ENCODE measurements around the gene MRPL34. TPM values are rescaled to one million over a fixed set of nuclear protein-coding genes. Genes with fewer than 3 reads are reported as not detected.
A peak's percentile ranks its signal among the peaks of the same experiment; 100 is the strongest.
"Not testable (repeated sequence)": the region's sequence is repeated elsewhere in the genome, so short reads cannot be mapped to it uniquely, and the experiment has no call there.

The MRPL34 gene
- total and polyA plus RNA-seq, 2 experiments from 2014 or later, result 23.0 to 78.8 TPM

DNA sequence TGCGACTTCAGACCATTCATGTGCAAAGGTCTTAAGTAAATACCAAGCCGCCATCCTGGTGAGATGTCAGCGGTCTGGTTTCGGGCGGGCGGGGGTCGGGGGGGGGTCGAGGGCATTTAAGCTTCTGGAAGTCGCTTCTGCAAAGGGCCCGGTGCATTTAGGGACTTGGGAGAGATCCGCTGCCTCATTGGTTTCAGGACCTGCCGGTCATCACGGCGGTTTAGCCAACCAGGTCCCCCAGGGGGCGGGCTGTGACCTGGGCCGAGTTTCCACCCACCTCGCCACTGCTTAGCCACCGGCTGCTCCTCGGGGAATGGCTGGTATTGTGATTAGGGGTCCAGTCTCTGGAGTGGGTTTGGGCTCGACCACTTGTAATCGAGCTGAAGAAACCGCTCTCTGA is 16.2 kb upstream of the MRPL34 start:
- no peak overlapping the region for H3K9ac ChIP-seq
- TF ChIP-seq EZH2phosphoT487 (IDR thresholded peaks at IDR 0.05; ENCODE audit: insufficient read depth, low read depth), result no peak
- no peak overlapping the region for H2AFZ ChIP-seq
- H3K4me1 ChIP-seq (ENCODE audit: insufficient read depth), result no peaks in the 10 kb centered on the region
- H3K27ac ChIP-seq, result no peak overlapping the region
- H3K79me2 ChIP-seq (ENCODE audit: insufficient read depth), result no peaks in the 10 kb centered on the region
- DNase-seq, result peak; percentile 85
- H3K27me3 ChIP-seq (replicated peaks; ENCODE audit: insufficient read depth), result no peaks in the 10 kb centered on the region
- no peaks in the 10 kb centered on the region for H3F3A ChIP-seq (ENCODE audit: insufficient read depth)
- no peaks in the 10 kb centered on the region for H4K20me1 ChIP-seq (ENCODE audit: insufficient read depth)
- H3K4me3 ChIP-seq, result no peak overlapping the region
- H3K9me2 ChIP-seq (ENCODE audit: insufficient read depth), result no peaks in the 10 kb centered on the region
- no peak overlapping the region for H3K4me2 ChIP-seq (ENCODE audit: unreplicated experiment)
- no peaks in the 10 kb centered on the region for H3K36me3 ChIP-seq (ENCODE audit: low read depth)
- in situ Hi-C loops (cut with MboI), result no loop called here
- WGBS, 2 experiments (ENCODE audit: low coverage in 1 of 2, low lambda C conversion rate in 2 of 2, missing lambda C conversion rate in 2 of 2), result 15 to 29% methylated on average over 12 to 22 of the region's 22 CpGs
- H3K9me3 ChIP-seq (ENCODE audit: low read depth), result no peaks in the 10 kb centered on the region

DNA sequence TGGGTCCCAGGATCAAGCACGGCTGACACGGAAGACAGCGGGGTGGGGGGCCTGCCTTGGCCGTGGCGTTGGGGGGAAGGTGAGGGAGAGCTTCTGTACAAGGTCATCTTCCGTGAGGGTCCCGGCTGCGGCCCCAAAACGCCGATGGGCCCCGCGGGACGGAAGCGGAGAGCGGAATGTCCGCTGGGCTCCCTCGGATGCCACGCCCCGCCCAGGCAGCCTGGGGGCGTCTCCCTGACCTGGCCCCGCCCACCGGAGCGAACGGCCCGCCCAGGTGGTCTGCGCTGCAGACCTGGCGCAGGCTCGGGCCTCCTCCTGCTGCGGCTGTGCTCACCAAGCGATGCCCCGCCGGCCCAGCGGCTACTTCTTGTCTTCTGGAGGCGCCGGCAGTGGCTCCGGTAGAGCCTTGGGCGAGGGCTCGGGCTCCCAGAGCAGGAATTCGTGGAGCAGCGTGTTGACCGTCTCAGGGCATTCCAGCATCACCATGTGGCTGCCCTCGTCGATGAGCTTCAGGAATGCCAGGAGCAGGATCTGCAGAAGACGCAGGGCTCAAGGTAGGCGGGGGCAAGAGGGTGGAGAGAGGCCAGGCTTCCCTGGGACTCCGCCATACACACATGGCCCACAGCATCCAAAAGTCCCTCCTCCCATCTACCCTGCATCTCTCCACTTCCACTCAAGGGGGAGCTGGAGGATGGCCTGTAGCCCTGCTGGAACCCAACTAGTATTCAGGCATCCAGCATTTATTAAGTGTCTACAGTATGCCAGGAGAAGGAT is 13.2 kb upstream of the MRPL34 start:
- H3K9ac ChIP-seq, result peak overlapping the region; percentile 64
- H4K20me1 ChIP-seq (ENCODE audit: insufficient read depth), result no peaks in the 10 kb centered on the region
- no peaks in the 10 kb centered on the region for H3K27me3 ChIP-seq (replicated peaks; ENCODE audit: insufficient read depth)
- 7 to 11% methylated on average over 22 to 35 of the region's 46 CpGs for WGBS, 2 experiments (ENCODE audit: low coverage in 1 of 2, low lambda C conversion rate in 2 of 2, missing lambda C conversion rate in 2 of 2)
- in situ Hi-C loops (cut with MboI), result no loop called here
- peak overlapping the region; percentile 83 for H3K4me2 ChIP-seq (ENCODE audit: unreplicated experiment)
- peak overlapping the region; percentile 83 for H3K4me3 ChIP-seq
- H2AFZ ChIP-seq, result peak overlapping the region; percentile 99
- H3K36me3 ChIP-seq (ENCODE audit: low read depth), result no peaks in the 10 kb centered on the region
- H3K9me2 ChIP-seq (ENCODE audit: insufficient read depth), result no peaks in the 10 kb centered on the region
- H3F3A ChIP-seq (ENCODE audit: insufficient read depth), result peaks cover 6% of the 10 kb centered on the region; the same call in 1 of the 2 replicates
- no peak for TF ChIP-seq EZH2phosphoT487 (IDR thresholded peaks at IDR 0.05; ENCODE audit: insufficient read depth, low read depth)
- no peak for TF ChIP-seq EZH2 (IDR thresholded peaks at IDR 0.05; ENCODE audit: insufficient read depth, poor library complexity, severe bottlenecking)
- H3K79me2 ChIP-seq (ENCODE audit: insufficient read depth), result no peaks in the 10 kb centered on the region
- H3K9me3 ChIP-seq (ENCODE audit: low read depth), result no peaks in the 10 kb centered on the region
- peak overlapping the region; percentile 37 for H3K27ac ChIP-seq
- no peaks in the 10 kb centered on the region for H3K4me1 ChIP-seq (ENCODE audit: insufficient read depth)
- peak; percentile 92 for DNase-seq

DNA sequence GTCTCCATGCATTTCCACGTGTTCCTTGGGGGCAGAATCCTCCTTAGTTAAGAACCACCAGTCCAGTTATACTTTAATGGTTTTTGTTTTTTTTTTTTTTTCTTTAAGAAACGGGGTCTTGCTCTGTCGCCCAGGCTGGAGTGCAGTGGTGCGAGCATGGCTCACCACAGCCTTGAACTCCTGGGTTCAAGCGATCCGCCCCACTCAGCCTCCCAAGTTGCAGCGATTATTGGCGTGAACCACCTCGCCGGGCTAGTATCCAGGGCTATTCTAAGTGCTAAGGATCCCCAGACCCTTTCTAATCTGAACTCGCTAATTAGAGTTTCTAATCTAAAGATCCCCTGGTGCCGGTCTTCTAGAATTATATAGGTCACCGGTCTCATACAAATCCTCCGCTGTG is 12.1 kb upstream of the MRPL34 start:
- no peak for DNase-seq
- Histone ChIP-seq H3K27me3 (replicated peaks; ENCODE audit: insufficient read depth) (no peaks in the 10 kb centered on the region), H3K4me1 (ENCODE audit: insufficient read depth) (no peaks in the 10 kb centered on the region), H3K79me2 (ENCODE audit: insufficient read depth) (no peaks in the 10 kb centered on the region), H2AFZ (no peak overlapping the region), H3K9me2 (ENCODE audit: insufficient read depth) (no peaks in the 10 kb centered on the region), H3K9ac (no peak overlapping the region), H3K27ac (no peak overlapping the region), H3K36me3 (ENCODE audit: low read depth) (no peaks in the 10 kb centered on the region), H3K9me3 (ENCODE audit: low read depth) (no peaks in the 10 kb centered on the region), H4K20me1 (ENCODE audit: insufficient read depth) (no peaks in the 10 kb centered on the region), H3K4me3 (no peak overlapping the region), H3K4me2 (ENCODE audit: unreplicated experiment) (no peak overlapping the region), H3F3A (ENCODE audit: insufficient read depth) (peaks cover 6% of the 10 kb centered on the region; the same call in 1 of the 2 replicates)
- in situ Hi-C loops (cut with MboI), result no loop called here
- 92 to 93% methylated on average over 13 to 14 of the region's 14 CpGs for WGBS, 2 experiments (ENCODE audit: low coverage in 1 of 2, low lambda C conversion rate in 2 of 2, missing lambda C conversion rate in 2 of 2)
- TF ChIP-seq EZH2phosphoT487 (IDR thresholded peaks at IDR 0.05; ENCODE audit: insufficient read depth, low read depth) (no peak), EZH2 (IDR thresholded peaks at IDR 0.05; ENCODE audit: insufficient read depth, poor library complexity, severe bottlenecking) (no peak)

DNA sequence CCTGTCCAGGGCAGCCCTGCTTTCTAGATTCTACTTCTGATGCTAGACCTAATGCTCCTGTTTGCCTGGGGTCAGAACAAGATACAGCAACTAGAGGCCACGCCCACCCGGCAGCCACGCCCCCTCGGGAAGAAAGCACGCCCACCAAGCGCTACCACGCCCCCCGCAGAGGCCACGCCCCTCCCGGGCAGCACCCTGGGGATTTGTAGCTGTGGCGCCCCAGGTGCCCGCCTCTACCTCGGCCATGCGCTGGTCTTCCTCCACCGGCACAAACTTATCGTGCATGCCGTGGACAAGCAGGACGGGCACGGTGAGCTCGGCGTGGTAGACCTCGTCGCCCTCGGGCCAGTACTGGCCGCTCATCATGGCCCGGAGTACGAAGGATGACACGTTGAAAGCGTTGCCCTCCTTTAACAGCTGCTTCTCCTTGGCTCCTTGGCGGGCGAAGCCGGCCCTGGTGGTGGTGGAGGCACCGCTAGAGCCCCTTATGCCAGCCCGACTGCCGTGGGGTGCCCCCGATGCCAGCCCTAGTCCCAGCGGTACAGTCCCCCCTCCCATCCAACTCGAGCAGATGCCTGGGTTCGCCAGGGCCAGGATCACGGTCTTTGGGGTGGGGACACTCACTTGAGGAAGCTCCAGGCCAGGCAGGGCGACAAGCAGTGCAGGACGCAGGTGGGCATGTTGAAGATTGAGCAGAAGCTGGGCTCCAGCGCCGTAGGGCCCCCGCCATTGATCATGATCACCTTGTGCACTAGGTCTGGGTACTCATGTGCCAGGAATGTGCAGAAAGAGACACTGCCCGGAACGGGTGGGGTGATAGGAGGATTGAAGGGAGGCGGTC is 11.4 kb upstream of the MRPL34 start:
- no peaks in the 10 kb centered on the region for H3K27me3 ChIP-seq (replicated peaks; ENCODE audit: insufficient read depth)
- H3K4me2 ChIP-seq (ENCODE audit: unreplicated experiment), result no peak overlapping the region
- H3K36me3 ChIP-seq (ENCODE audit: low read depth), result no peaks in the 10 kb centered on the region
- TF ChIP-seq EZH2phosphoT487 (IDR thresholded peaks at IDR 0.05; ENCODE audit: insufficient read depth, low read depth), result no peak
- TF ChIP-seq EZH2 (IDR thresholded peaks at IDR 0.05; ENCODE audit: insufficient read depth, poor library complexity, severe bottlenecking), result no peak
- H3K9me2 ChIP-seq (ENCODE audit: insufficient read depth), result no peaks in the 10 kb centered on the region
- H3K9ac ChIP-seq, result no peak overlapping the region
- WGBS, 2 experiments (ENCODE audit: low coverage in 1 of 2, low lambda C conversion rate in 2 of 2, missing lambda C conversion rate in 2 of 2), result 77 to 94% methylated on average over 33 to 48 of the region's 48 CpGs
- in situ Hi-C loops (cut with MboI), result no loop called here
- no peaks in the 10 kb centered on the region for H3K79me2 ChIP-seq (ENCODE audit: insufficient read depth)
- H3K9me3 ChIP-seq (ENCODE audit: low read depth), result no peaks in the 10 kb centered on the region
- H3K4me3 ChIP-seq, result no peak overlapping the region
- peak; percentile 49 for DNase-seq
- H2AFZ ChIP-seq, result no peak overlapping the region
- peaks cover 6% of the 10 kb centered on the region; the same call in 1 of the 2 replicates for H3F3A ChIP-seq (ENCODE audit: insufficient read depth)
- no peaks in the 10 kb centered on the region for H4K20me1 ChIP-seq (ENCODE audit: insufficient read depth)
- no peak overlapping the region for H3K27ac ChIP-seq
- H3K4me1 ChIP-seq (ENCODE audit: insufficient read depth), result no peaks in the 10 kb centered on the region

DNA sequence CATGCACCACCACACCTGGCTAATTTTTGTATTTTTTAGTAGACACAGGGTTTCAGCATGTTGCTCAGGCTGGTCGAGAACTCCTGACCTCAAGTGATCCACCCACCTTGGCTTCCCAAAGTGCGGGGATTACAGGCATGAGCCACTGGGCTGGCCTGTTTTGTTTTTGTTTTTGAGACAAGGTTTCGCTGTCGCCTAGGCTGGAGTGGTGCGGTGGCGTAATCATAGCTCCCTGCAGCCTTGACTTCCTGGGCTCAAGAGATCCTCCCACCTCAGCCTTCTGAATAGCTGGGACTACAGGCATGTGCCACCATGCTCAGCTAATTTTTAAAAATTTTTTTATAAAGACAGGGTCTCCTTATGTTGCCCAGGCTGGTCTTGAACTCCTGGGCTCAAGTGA is 10.1 kb upstream of the MRPL34 start:
- H3K36me3 ChIP-seq (ENCODE audit: low read depth); H3K79me2 ChIP-seq (ENCODE audit: insufficient read depth); H3K4me2 ChIP-seq (ENCODE audit: unreplicated experiment); H3K27ac ChIP-seq; DNase-seq; H3K27me3 ChIP-seq (replicated peaks; ENCODE audit: insufficient read depth); H3K9me2 ChIP-seq (ENCODE audit: insufficient read depth); H3K9me3 ChIP-seq (ENCODE audit: low read depth); in situ Hi-C loops (cut with MboI); H2AFZ ChIP-seq; H3K4me1 ChIP-seq (ENCODE audit: insufficient read depth); H3K9ac ChIP-seq; H4K20me1 ChIP-seq (ENCODE audit: insufficient read depth); H3K4me3 ChIP-seq; H3F3A ChIP-seq (ENCODE audit: insufficient read depth): not testable (repeated sequence)
- WGBS, 2 experiments (ENCODE audit: low coverage in 1 of 2, low lambda C conversion rate in 2 of 2, missing lambda C conversion rate in 2 of 2), result 97 to 99% methylated on average over 6 of the region's 6 CpGs
